Suppressor macrophage (primary cell): ENCODE results near the gene KCTD19.

Experiments used
- DNase-seq, 4 experiments: peaks; one replicate each; pipeline ENCODE4 v3.0.0-alpha.2; 2020 to 2022

KCTD19 gene

GRCh38 chr16:67242138-67242730 is 84.3 kb downstream of the KCTD19 start:
- peak in 2 of 4 experiments; percentile 21 to 26 for DNase-seq

GRCh38 chr16:67241008-67241900 is 85.3 kb downstream of the KCTD19 start:
- DNase-seq: peak; percentile 26 to 79 (median 70)

- DNase-seq: no peak
These were observed 86.0 kb downstream of the KCTD19 start for GRCh38 chr16:67240506-67240905.
